GM21529 (cell line): ENCODE results near the gene IMP4.

Experiments
- ATAC-seq: cut with Tn5 transposase; IDR thresholded peaks from one replicate; pipeline ENCODE4 v1.9.1; 2021; ENCODE audit not compliant: unreplicated experiment

The IMP4 gene

DNA sequence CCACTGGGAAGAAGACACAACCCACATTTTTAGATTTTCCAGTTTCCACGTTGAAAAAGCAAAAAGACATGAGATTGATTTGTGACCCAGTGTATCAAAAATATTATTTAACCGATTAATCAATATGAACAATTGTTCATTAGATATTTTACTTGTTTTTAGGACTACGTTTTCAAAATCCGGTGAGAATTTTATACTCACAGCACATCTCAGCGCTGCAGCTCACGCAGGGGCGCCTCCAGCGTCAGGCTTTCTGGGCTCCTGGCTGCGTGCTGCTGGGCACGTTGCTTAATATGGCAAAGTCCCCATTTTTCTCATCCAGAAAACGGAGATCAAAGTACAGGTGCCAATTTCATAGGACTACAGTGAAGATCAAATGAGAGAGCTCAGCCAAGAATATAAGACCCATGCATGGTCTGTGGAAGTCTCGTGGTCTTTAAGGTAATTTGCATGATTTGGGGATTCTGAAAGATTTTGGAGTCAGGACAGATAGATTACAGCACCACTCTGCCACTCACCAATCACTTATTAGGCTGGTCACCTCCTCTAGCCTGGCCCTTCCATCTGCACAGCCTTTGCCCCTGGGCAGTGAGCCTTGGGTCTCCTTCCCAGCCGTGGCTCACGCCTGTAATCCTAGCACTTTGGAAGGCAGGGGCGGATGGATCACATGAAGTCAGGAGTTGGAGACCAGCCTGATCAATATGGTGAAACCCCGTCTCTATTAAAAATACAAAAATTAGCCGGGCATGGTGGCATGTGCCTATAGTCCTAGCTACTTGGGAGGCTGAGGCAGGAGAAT, 49.4 kb downstream of the IMP4 start:
- ATAC-seq, result no peak

DNA sequence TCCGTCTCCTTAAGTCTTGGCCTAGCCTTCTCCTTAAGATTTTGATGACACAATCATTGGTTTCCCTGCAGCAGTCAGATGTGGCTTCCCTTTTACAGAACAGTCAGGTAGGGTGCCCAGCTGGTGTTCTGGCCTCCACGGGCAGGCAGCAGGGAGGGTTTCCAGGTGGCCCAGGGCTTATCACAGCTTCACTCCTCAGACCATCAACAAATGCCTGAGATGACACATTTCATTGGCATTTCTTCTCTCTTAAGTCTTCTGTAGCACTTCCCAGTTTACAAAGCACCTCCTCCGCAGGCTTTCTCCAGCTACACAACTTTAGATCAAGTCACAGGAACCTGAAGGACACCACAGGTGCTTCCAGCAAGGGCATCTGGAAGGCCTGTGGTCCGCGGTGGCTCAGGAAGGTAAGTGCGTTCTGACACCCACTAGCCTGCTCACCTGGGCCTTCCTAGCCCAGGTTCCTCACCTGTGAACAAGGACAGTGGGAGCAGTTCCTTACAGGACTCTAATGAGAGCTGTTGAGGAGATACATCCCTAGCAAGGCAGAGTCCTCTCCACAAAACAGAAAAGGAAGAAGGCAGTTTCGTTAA, 50.7 kb downstream of the IMP4 start:
- no peak for ATAC-seq
